IMR-90 (cell line): Measurements from ENCODE around the gene HSPH1. TPM values are rescaled to one million over a fixed set of nuclear protein-coding genes. Genes with fewer than 3 reads are reported as not detected.
A peak's percentile ranks its signal among the peaks of the same experiment; 100 is the strongest.

Experiments
- ATAC-seq: fragments of 200-7000 bp; cut with Tn5 transposase; 2 replicates; pipeline ENCODE4 v1.9.1; 2020; ENCODE audit warnings: low read depth, mild to moderate bottlenecking, moderate library complexity
- BruUV-seq: library from RNA; stranded (reverse); fragments of 400-500 nt; replicated peaks from 2 replicates; lab custom pipeline; 2021; lab: Mats Ljungman, UMichigan
- CTCF ChIA-PET: fragments of 300-600 bp; formaldehyde crosslinking; extraction: SDS; loops from one replicate; lab custom pipeline; 2021; ENCODE audit warnings: antibody characterized with exemption; lab: Yijun Ruan, JAX
- POLR2A ChIA-PET: fragments of 300-600 bp; sonication (Branson Sonifier 250); formaldehyde crosslinking; loops from one replicate; lab custom pipeline; 2022; ENCODE audit warnings: antibody characterized with exemption; ENCODE audit not compliant: unreplicated experiment; lab: Charles Lee
- DNase-seq: peaks from one replicate; pipeline ENCODE4 v3.0.0; 2013
- H2AFZ ChIP-seq: replicated peaks from 2 replicates; pipeline ENCODE3; 2013; ENCODE audit warnings: low read length, mild to moderate bottlenecking; ENCODE audit not compliant: poor library complexity
- H2AK5ac ChIP-seq: 2 replicates; pipeline ENCODE4 v1.6.1; 2013; ENCODE audit warnings: low read depth, low read length, inconsistent platforms
- H2AK9ac ChIP-seq: replicated peaks from 2 replicates; pipeline ENCODE3; 2013; ENCODE audit warnings: mild to moderate bottlenecking, low read depth, low read length, moderate library complexity; ENCODE audit not compliant: poor library complexity
- H2BK120ac ChIP-seq: 2 replicates; pipeline ENCODE4 v1.6.1; 2013; ENCODE audit warnings: low read depth, low read length, inconsistent platforms
- H2BK15ac ChIP-seq: 3 replicates; pipeline ENCODE4 v1.6.1; 2013; ENCODE audit warnings: low read depth, low read length, inconsistent platforms
- H2BK20ac ChIP-seq: 2 replicates; pipeline ENCODE4 v1.6.1; 2013; ENCODE audit warnings: low read depth, mild to moderate bottlenecking, inconsistent platforms, low read length, moderate library complexity
- H2BK5ac ChIP-seq: 2 replicates; pipeline ENCODE4 v1.6.1; 2013; ENCODE audit warnings: mild to moderate bottlenecking, low read depth, low read length, inconsistent platforms; ENCODE audit not compliant: poor library complexity, severe bottlenecking
- H3K14ac ChIP-seq: replicated peaks from 2 replicates; pipeline ENCODE4 v1.6.1; 2013; ENCODE audit warnings: low read depth, low read length, inconsistent platforms
- H3K18ac ChIP-seq: 2 replicates; pipeline ENCODE4 v1.6.1; 2013; ENCODE audit warnings: low read depth, low read length, control low read depth
- H3K23ac ChIP-seq: 2 replicates; pipeline ENCODE4 v1.6.1; 2013; ENCODE audit warnings: low read depth, low read length, inconsistent platforms
- H3K27ac ChIP-seq: 2 replicates; pipeline ENCODE4 v1.5.1; 2013; ENCODE audit warnings: mild to moderate bottlenecking, control low read depth, low read length; ENCODE audit not compliant: insufficient read depth
- H3K27me3 ChIP-seq: 2 replicates; pipeline ENCODE4 v1.6.1; 2013; ENCODE audit warnings: low read length; ENCODE audit not compliant: control insufficient read depth, insufficient read depth
- H3K36me3 ChIP-seq: 2 replicates; pipeline ENCODE4 v1.6.1; 2013; ENCODE audit warnings: low read length, mixed read lengths; ENCODE audit not compliant: control insufficient read depth, insufficient read depth
- H3K4ac ChIP-seq: 2 replicates; pipeline ENCODE4 v1.6.1; 2013; ENCODE audit warnings: low read depth, low read length, inconsistent platforms
- H3K4me1 ChIP-seq: 2 replicates; pipeline ENCODE4 v1.6.1; 2013; ENCODE audit warnings: low read length, mixed read lengths; ENCODE audit not compliant: control insufficient read depth, insufficient read depth
- H3K4me2 ChIP-seq: 2 replicates; pipeline ENCODE4 v1.6.1; 2013; ENCODE audit warnings: low read depth, mild to moderate bottlenecking, control low read depth, low read length, moderate library complexity
- H3K4me3 ChIP-seq: 2 replicates; pipeline ENCODE4 v1.5.1; 2013; ENCODE audit warnings: low read depth, mild to moderate bottlenecking, control low read depth, low read length, moderate library complexity; ENCODE audit not compliant: insufficient read depth
- H3K56ac ChIP-seq: 2 replicates; pipeline ENCODE4 v1.6.1; 2013; ENCODE audit warnings: low read length, inconsistent platforms; ENCODE audit not compliant: insufficient read depth; ENCODE audit errors: extremely low read depth
- H3K79me1 ChIP-seq, 2 experiments: 2 replicates each; pipeline ENCODE4 v1.6.1; 2013; ENCODE audit warnings: low read length in 2 of 2, inconsistent platforms in 1 of 2, low read depth in 1 of 2
- H3K9ac ChIP-seq: 2 replicates; pipeline ENCODE4 v1.6.1; 2013; ENCODE audit warnings: low read depth, low read length, control low read depth
- H3K9me1 ChIP-seq: 2 replicates; pipeline ENCODE4 v1.6.1; 2013; ENCODE audit warnings: low read length, inconsistent platforms; ENCODE audit not compliant: insufficient read depth
- H3K9me3 ChIP-seq: 2 replicates; pipeline ENCODE4 v1.6.1; 2013; ENCODE audit warnings: low read length; ENCODE audit not compliant: control insufficient read depth, insufficient read depth
- H4K20me1 ChIP-seq: 2 replicates; pipeline ENCODE4 v1.6.1; 2013; ENCODE audit warnings: low read length, inconsistent platforms; ENCODE audit not compliant: insufficient read depth
- H4K5ac ChIP-seq: 2 replicates; pipeline ENCODE4 v1.6.1; 2013; ENCODE audit warnings: mild to moderate bottlenecking, low read depth, low read length, control low read depth
- H4K8ac ChIP-seq, 2 experiments: 2 replicates each; pipeline ENCODE4 v1.6.1; 2013; ENCODE audit warnings: low read depth in 2 of 2, low read length in 2 of 2, control low read depth in 1 of 2, inconsistent platforms in 1 of 2
- H4K91ac ChIP-seq: 2 replicates; pipeline ENCODE4 v1.6.1; 2013; ENCODE audit warnings: low read depth, low read length, inconsistent platforms; ENCODE audit not compliant: insufficient read depth
- BHLHE40 ChIP-seq: fragments of 150-350 bp; IDR thresholded peaks from 2 replicates; pipeline ENCODE4 v1.6.1; 2016; ENCODE audit warnings: mild to moderate bottlenecking, low read depth, low read length
- CEBPB ChIP-seq: IDR thresholded peaks from 2 replicates; pipeline ENCODE4 v1.6.1; 2012; ENCODE audit warnings: low read depth, low read length, improper control_type of control experiment
- CHD1 ChIP-seq: IDR thresholded peaks from 2 replicates; pipeline ENCODE4 v1.6.1; 2012; ENCODE audit warnings: low read depth, low read length, improper control_type of control experiment
- FOS ChIP-seq: fragments of 150-350 bp; IDR thresholded peaks from 2 replicates; pipeline ENCODE4 v1.6.1; 2016; ENCODE audit warnings: low read depth, low read length
- MAFK ChIP-seq: IDR thresholded peaks from 2 replicates; pipeline ENCODE4 v1.6.1; 2012; ENCODE audit warnings: low read depth, low read length, improper control_type of control experiment
- MAZ ChIP-seq: IDR thresholded peaks from 2 replicates; pipeline ENCODE4 v1.6.1; 2012; ENCODE audit warnings: low read depth, mild to moderate bottlenecking, low read length, improper control_type of control experiment, moderate library complexity, borderline replicate concordance
- MXI1 ChIP-seq: IDR thresholded peaks from 2 replicates; pipeline ENCODE4 v1.6.1; 2012; ENCODE audit warnings: low read depth, mild to moderate bottlenecking, low read length, moderate library complexity, borderline replicate concordance
- NFE2L2 ChIP-seq: fragments of 150-350 bp; IDR thresholded peaks from 2 replicates; pipeline ENCODE4 v1.6.1; 2016; ENCODE audit warnings: low read depth, mild to moderate bottlenecking, low read length
- POLR2A ChIP-seq: IDR thresholded peaks from 2 replicates; pipeline ENCODE4 v1.6.1; 2012; ENCODE audit warnings: mild to moderate bottlenecking, low read depth, low read length
- RCOR1 ChIP-seq: IDR thresholded peaks from 2 replicates; pipeline ENCODE4 v1.6.1; 2012; ENCODE audit warnings: mild to moderate bottlenecking, low read length, improper control_type of control experiment; ENCODE audit not compliant: insufficient replicate concordance
- RFX5 ChIP-seq: IDR thresholded peaks from 2 replicates; pipeline ENCODE4 v1.8.0; 2012; ENCODE audit warnings: low read depth, mild to moderate bottlenecking, low read length, moderate library complexity
- SMC3 ChIP-seq: fragments of 150-350 bp; IDR thresholded peaks from 2 replicates; pipeline ENCODE4 v1.6.1; 2016; ENCODE audit warnings: low read depth, mild to moderate bottlenecking, antibody characterized with exemption, low read length, moderate library complexity
- USF2 ChIP-seq: fragments of 150-350 bp; IDR thresholded peaks from 2 replicates; pipeline ENCODE4 v1.6.1; 2017; ENCODE audit warnings: mild to moderate bottlenecking, antibody characterized with exemption, low read length, low read depth
- WGBS, 2 experiments: methylation state at CpG; one replicate each; pipeline versions ENCODE4 v1.1.5 to v1.1.7; 2013; ENCODE audit warnings: missing lambda C conversion rate in 2 of 2; ENCODE audit not compliant: insufficient read length in 1 of 2; ENCODE audit errors: extremely low coverage in 2 of 2; 5-methylcytosine and 5-hydroxymethylcytosine counted together
- dilution Hi-C: fragments of 300-500 bp; cut with HindIII; formaldehyde crosslinking; loops from one replicate; pipeline ENCODE4 v1.14.3; 2018; ENCODE audit warnings: low sequenced_read_pairs; ENCODE audit not compliant: unreplicated experiment
- in situ Hi-C: fragments of 300-500 bp; cut with MboI; formaldehyde crosslinking; loops from 3 replicates; pipeline ENCODE4 v1.14.3; 2019; ENCODE audit warnings: low sequenced_read_pairs, inconsistent platforms, mixed read lengths
- intact Hi-C: fragments of 100-400 bp; cut with micrococcal nuclease; formaldehyde crosslinking; loops from 2 replicates; pipeline ENCODE4 v1.10.0; 2022
- polyA plus RNA-seq, 3 experiments: library from polyadenylated mRNA; depleted of rRNA; stranded (reverse); fragments of >200 nt; gene quantifications; 2 replicates each; pipeline ENCODE4 v1.2.3, GENCODE V29; 2012; ENCODE audit warnings: low replicate concordance in 1 of 3
- total RNA-seq: library from RNA; depleted of rRNA; stranded (reverse); fragments of >200 nt; gene quantifications from 2 replicates; pipeline ENCODE4 v1.2.3, GENCODE V29; 2012
- TF ChIP-seq, protein P1 (sequence below): conservative IDR thresholded peaks from 2 replicates; pipeline ENCODE4 v1.5.1; 2012; ENCODE audit warnings: mild to moderate bottlenecking, low read depth, low read length, improper control_type of control experiment

Gene HSPH1
- total and polyA plus RNA-seq, 2 of the 4 experiments (the other 2 are of a cell fraction), result 36.8 to 40.3 TPM

- no peaks in the 10 kb centered on the region; the same call in 1 of the 2 replicates for H3K9me1 ChIP-seq
- H2AFZ ChIP-seq, result no peak overlapping the region
- in situ Hi-C loops (loop anchor here (10.0 kb wide), 1 partner anchor 252 kb away; no protein-coding TSS in a partner anchor), intact Hi-C loops (no loop called here), dilution Hi-C loops (no loop called here)
- H2BK120ac ChIP-seq, result 0 out of 2 replicates have a peak overlapping the region, but pooled peaks have one; percentile 9
- peak overlapping the region; percentile 12; the same call in 1 of the 2 replicates for H3K4ac ChIP-seq
- no peak overlapping the region for H4K5ac ChIP-seq
- no peaks in the 10 kb centered on the region for H4K20me1 ChIP-seq
- H3K27ac ChIP-seq, result no peak overlapping the region
- H4K8ac ChIP-seq, result 0 out of 4 replicates have a peak overlapping the region, but pooled peaks of 1 of the 2 experiments have one; percentile 2
- no peak overlapping the region for H2AK9ac ChIP-seq
- peaks cover 2% of the 10 kb centered on the region for H3K4me1 ChIP-seq
- peak overlapping the region; percentile 12; the same call in 1 of the 2 replicates for H2AK5ac ChIP-seq
- WGBS, 2 experiments, result no CpG with 5 or more reads among the region's 2 CpGs
- no peak overlapping the region for H3K4me3 ChIP-seq
- H3K14ac ChIP-seq, result no peak overlapping the region
- H2BK15ac ChIP-seq, result no peak overlapping the region
- TF ChIP-seq CHD1, result no peak
- TF ChIP-seq, protein P1, sequence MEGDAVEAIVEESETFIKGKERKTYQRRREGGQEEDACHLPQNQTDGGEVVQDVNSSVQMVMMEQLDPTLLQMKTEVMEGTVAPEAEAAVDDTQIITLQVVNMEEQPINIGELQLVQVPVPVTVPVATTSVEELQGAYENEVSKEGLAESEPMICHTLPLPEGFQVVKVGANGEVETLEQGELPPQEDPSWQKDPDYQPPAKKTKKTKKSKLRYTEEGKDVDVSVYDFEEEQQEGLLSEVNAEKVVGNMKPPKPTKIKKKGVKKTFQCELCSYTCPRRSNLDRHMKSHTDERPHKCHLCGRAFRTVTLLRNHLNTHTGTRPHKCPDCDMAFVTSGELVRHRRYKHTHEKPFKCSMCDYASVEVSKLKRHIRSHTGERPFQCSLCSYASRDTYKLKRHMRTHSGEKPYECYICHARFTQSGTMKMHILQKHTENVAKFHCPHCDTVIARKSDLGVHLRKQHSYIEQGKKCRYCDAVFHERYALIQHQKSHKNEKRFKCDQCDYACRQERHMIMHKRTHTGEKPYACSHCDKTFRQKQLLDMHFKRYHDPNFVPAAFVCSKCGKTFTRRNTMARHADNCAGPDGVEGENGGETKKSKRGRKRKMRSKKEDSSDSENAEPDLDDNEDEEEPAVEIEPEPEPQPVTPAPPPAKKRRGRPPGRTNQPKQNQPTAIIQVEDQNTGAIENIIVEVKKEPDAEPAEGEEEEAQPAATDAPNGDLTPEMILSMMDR, result no peak
- no peak for TF ChIP-seq USF2
- no peak for TF ChIP-seq RCOR1
- no peak for TF ChIP-seq MXI1
- TF ChIP-seq RFX5, result no peak
- no peak for TF ChIP-seq SMC3
- TF ChIP-seq POLR2A, result no peak
- no peak for TF ChIP-seq BHLHE40
- no peak for TF ChIP-seq FOS
- TF ChIP-seq NFE2L2, result no peak
- TF ChIP-seq MAFK, result no peak
- TF ChIP-seq MAZ, result no peak
- TF ChIP-seq CEBPB, result no peak
- no peak overlapping the region for H3K9ac ChIP-seq
- no peak overlapping the region for H4K91ac ChIP-seq
- H3K27me3 ChIP-seq, result no peaks in the 10 kb centered on the region
- DNase-seq, result peak; percentile 84
- no peaks in the 10 kb centered on the region for H3K79me1 ChIP-seq
- H3K23ac ChIP-seq, result no peak overlapping the region
- ATAC-seq, result peak; percentile 55
- H3K56ac ChIP-seq, result no peak overlapping the region; the same call in 1 of the 2 replicates
- BruUV-seq, result no TSS peak
- H2BK20ac ChIP-seq, result peak overlapping the region; percentile 19; the same call in 1 of the 2 replicates
- H2BK5ac ChIP-seq, result no peak overlapping the region
- H3K4me2 ChIP-seq, result no peak overlapping the region
- H3K18ac ChIP-seq, result no peak overlapping the region
- no peaks in the 10 kb centered on the region for H3K9me3 ChIP-seq
- ChIA-PET POLR2A (no interaction called here), CTCF (interaction anchor here (0.8 to 3.1 kb wide), 2 partner anchors 27 to 252 kb away, joined by 3 to 14 read pairs; no protein-coding TSS in a partner anchor)
- no peaks in the 10 kb centered on the region for H3K36me3 ChIP-seq
Observed at GRCh38 chr13:31172535-31172934, 10.8 kb upstream of the HSPH1 start.
